ENCODE measurements around the gene LAP3. TPM values are rescaled to one million over a fixed set of nuclear protein-coding genes. Genes with fewer than 3 reads are reported as not detected.
"Not testable (repeated sequence)": the region's sequence is repeated elsewhere in the genome, so short reads cannot be mapped to it uniquely, and the experiment has no call there.

Gene LAP3
- total RNA-seq, 2 experiments from 2014 or later: 101 to 111 TPM

- Histone ChIP-seq H4K20me1 (ENCODE audit: insufficient read depth, low read length) (no peaks in the 10 kb centered on the region), H3K4me1 (ENCODE audit: insufficient read depth, low read length, poor library complexity, severe bottlenecking) (no peaks in the 10 kb centered on the region), H3K9me3 (ENCODE audit: low read length) (0 out of 2 replicates have a peak, but pooled peaks cover 6% of the 10 kb centered on the region), H3K27ac (ENCODE audit: low read depth, low read length, poor library complexity, severe bottlenecking) (no peak overlapping the region), H3K4me2 (ENCODE audit: low read length) (no peak overlapping the region), H2AFZ (ENCODE audit: low read length) (no peak overlapping the region), H3K79me2 (ENCODE audit: insufficient read depth, low read depth, low read length) (no peaks in the 10 kb centered on the region), H3K36me3 (ENCODE audit: insufficient read depth, low read length) (no peaks in the 10 kb centered on the region), H3K4me3 (ENCODE audit: low read depth, low read length, poor library complexity, severe bottlenecking) (no peak overlapping the region), H3K9me2 (ENCODE audit: insufficient read depth, low read length) (no peaks in the 10 kb centered on the region)
- DNase-seq (ENCODE audit: low spot score): no peak
- CTCF ChIA-PET (ENCODE audit: unreplicated experiment): interaction anchor here (0.6 kb wide), 1 partner anchor 19 kb away, joined by 3 read pairs; no protein-coding TSS in a partner anchor
- no TSS peak for BruUV-seq (replicated peaks)
- intact Hi-C loops (cut with micrococcal nuclease; ENCODE audit: unreplicated experiment): no loop called here
- TF ChIP-seq EZH2phosphoT487 (IDR thresholded peaks at IDR 0.05; ENCODE audit: borderline replicate concordance, low read depth, low read length) (no peak), CTCF (conservative IDR thresholded peaks at IDR 0.05; ENCODE audit: low read length) (no peak)
- POLR2A ChIA-PET: interaction anchor here (1.5 kb wide), 1 partner anchor 13 kb away, joined by 5 read pairs; no protein-coding TSS in a partner anchor
Observed at GRCh38 chr4:17535906-17536305, 41.1 kb upstream of the LAP3 start.

GRCh38 chr4:17537060-17537459 lies 39.9 kb upstream of the LAP3 start:
- POLR2A ChIA-PET: interaction anchor here (0.6 to 0.7 kb wide), 2 partner anchors 31 to 1808 kb away, joined by 3 to 4 read pairs; no protein-coding TSS in a partner anchor
- intact Hi-C loops (cut with micrococcal nuclease; ENCODE audit: unreplicated experiment): not testable (repeated sequence)

GRCh38 chr4:17544205-17544604 lies 32.8 kb upstream of the LAP3 start:
- H3K79me2 ChIP-seq (ENCODE audit: insufficient read depth, low read depth, low read length): no peaks in the 10 kb centered on the region
- H3K9me2 ChIP-seq (ENCODE audit: insufficient read depth, low read length): no peaks in the 10 kb centered on the region
- TF ChIP-seq CTCF (conservative IDR thresholded peaks at IDR 0.05; ENCODE audit: low read length): no peak
- no peak for TF ChIP-seq EZH2phosphoT487 (IDR thresholded peaks at IDR 0.05; ENCODE audit: borderline replicate concordance, low read depth, low read length)
- no peak overlapping the region for H3K4me3 ChIP-seq (ENCODE audit: low read depth, low read length, poor library complexity, severe bottlenecking)
- CTCF ChIA-PET (ENCODE audit: unreplicated experiment): no interaction called here
- no peak overlapping the region for H3K4me2 ChIP-seq (ENCODE audit: low read length)
- no peaks in the 10 kb centered on the region for H4K20me1 ChIP-seq (ENCODE audit: insufficient read depth, low read length)
- H3K27ac ChIP-seq (ENCODE audit: low read depth, low read length, poor library complexity, severe bottlenecking): no peak overlapping the region
- H3K36me3 ChIP-seq (ENCODE audit: insufficient read depth, low read length): no peaks in the 10 kb centered on the region
- intact Hi-C loops (cut with micrococcal nuclease; ENCODE audit: unreplicated experiment): loop anchor here (5.0 kb wide), 1 partner anchor 243 kb away; no protein-coding TSS in a partner anchor
- DNase-seq (ENCODE audit: low spot score): no peak
- H3K4me1 ChIP-seq (ENCODE audit: insufficient read depth, low read length, poor library complexity, severe bottlenecking): no peaks in the 10 kb centered on the region
- no TSS peak for BruUV-seq (replicated peaks)
- POLR2A ChIA-PET: no interaction called here
- no peaks in the 10 kb centered on the region for H3K9me3 ChIP-seq (ENCODE audit: low read length)
- no peak overlapping the region for H2AFZ ChIP-seq (ENCODE audit: low read length)

More at GRCh38 chr4:17537060-17537459, 39.9 kb upstream of the LAP3 start:
- H3K4me2 ChIP-seq (ENCODE audit: low read length); H3K9me2 ChIP-seq (ENCODE audit: insufficient read depth, low read length); H3K27ac ChIP-seq (ENCODE audit: low read depth, low read length, poor library complexity, severe bottlenecking); H2AFZ ChIP-seq (ENCODE audit: low read length); H3K4me1 ChIP-seq (ENCODE audit: insufficient read depth, low read length, poor library complexity, severe bottlenecking); BruUV-seq (replicated peaks); H3K36me3 ChIP-seq (ENCODE audit: insufficient read depth, low read length); CTCF ChIA-PET (ENCODE audit: unreplicated experiment); H3K4me3 ChIP-seq (ENCODE audit: low read depth, low read length, poor library complexity, severe bottlenecking); DNase-seq (ENCODE audit: low spot score); H3K9me3 ChIP-seq (ENCODE audit: low read length); H3K79me2 ChIP-seq (ENCODE audit: insufficient read depth, low read depth, low read length); H4K20me1 ChIP-seq (ENCODE audit: insufficient read depth, low read length): not testable (repeated sequence)
